ENCODE data around the gene SRSF7.
A peak's percentile ranks its signal among the peaks of the same experiment; 100 is the strongest.

SRSF7 gene

GRCh38 chr2:38700113-38700785, 50.9 kb downstream of the SRSF7 start:
- DNase-seq = no peak

- no peak for DNase-seq
Observed at GRCh38 chr2:38698467-38699003, 52.6 kb downstream of the SRSF7 start.

GRCh38 chr2:38697116-38697840, 53.9 kb downstream of the SRSF7 start:
- DNase-seq = peak; percentile 31

All from T-helper 9 cell (primary cell).